ENCODE measurements around the gene PEX11G. TPM values are rescaled to one million over a fixed set of nuclear protein-coding genes. Genes with fewer than 3 reads are reported as not detected.

PEX11G gene
- total and polyA plus RNA-seq, 10 of the 15 experiments (the other 5 are each of a cell fraction or from before 2014, with no cell fraction given): 0.05 to 1.8 (median 0.73) TPM; not detected in 1

- Histone ChIP-seq H3K79me2 (ENCODE audit: control insufficient read depth, insufficient read depth, low read length) (no peaks in the 10 kb centered on the region), H3K4me2 (ENCODE audit: control insufficient read depth, insufficient read depth) (no peak overlapping the region), H3K36me3 (ENCODE audit: control insufficient read depth in 2 of 2, insufficient read depth in 2 of 2, low read length in 1 of 2) (no peaks in the 10 kb centered on the region), H3K4me1 (ENCODE audit: control insufficient read depth, insufficient read depth, low read length) (no peaks in the 10 kb centered on the region), H3K27me3 (replicated peaks in 1 of 2; ENCODE audit: control insufficient read depth in 2 of 2, insufficient read depth in 2 of 2, low read length in 1 of 2) (no peaks in the 10 kb centered on the region), H2AFZ (ENCODE audit: control insufficient read depth, low read depth, low read length) (no peak overlapping the region), H3K9ac (ENCODE audit: control insufficient read depth, insufficient read depth, low read length) (no peak overlapping the region), H3K27ac (ENCODE audit: control insufficient read depth, insufficient read depth) (no peak overlapping the region), H3K9me3 (replicated peaks; ENCODE audit: control insufficient read depth, insufficient read depth, low read length) (no peaks in the 10 kb centered on the region), H4K20me1 (ENCODE audit: control insufficient read depth, insufficient read depth) (no peaks in the 10 kb centered on the region), H3K4me3 (no peak overlapping the region)
- ChIA-PET SMC1A (ENCODE audit: uncharacterized antibody, unreplicated experiment) (no interaction called here), POLR2A (no interaction called here), CTCF (no interaction called here), RAD21 (ENCODE audit: unreplicated experiment) (no interaction called here)
- 88% methylated on average over 7 of the region's 7 CpGs for WGBS (ENCODE audit: insufficient coverage, insufficient replicate concordance, low lambda C conversion rate, missing lambda C conversion rate)
- FAIRE-seq (no peak), DNase-seq (ENCODE audit: low read depth, low spot score) (no peak), ATAC-seq (no peak)
- TF ChIP-seq, protein P1, sequence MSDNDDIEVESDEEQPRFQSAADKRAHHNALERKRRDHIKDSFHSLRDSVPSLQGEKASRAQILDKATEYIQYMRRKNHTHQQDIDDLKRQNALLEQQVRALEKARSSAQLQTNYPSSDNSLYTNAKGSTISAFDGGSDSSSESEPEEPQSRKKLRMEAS (IDR thresholded peaks at IDR 0.05; ENCODE audit: low read depth, low read length): no peak
- no peak for TF ChIP-seq SPI1 (IDR thresholded peaks at IDR 0.05; ENCODE audit: borderline replicate concordance, insufficient read depth, low read depth, low read length)
- TF ChIP-seq JUNB (IDR thresholded peaks at IDR 0.05): no peak
- TF ChIP-seq PBX3 (IDR thresholded peaks at IDR 0.05; ENCODE audit: insufficient replicate concordance, low read depth, low read length): no peak
- no peak for TF ChIP-seq NFYB (IDR thresholded peaks at IDR 0.05; ENCODE audit: insufficient read depth, low read depth, low read length)
- TF ChIP-seq BACH1 (IDR thresholded peaks at IDR 0.05; ENCODE audit: borderline replicate concordance): no peak
- no peak for TF ChIP-seq BMI1 (IDR thresholded peaks at IDR 0.05; ENCODE audit: borderline replicate concordance)
- no peak for TF ChIP-seq NBN (IDR thresholded peaks at IDR 0.05)
- TF ChIP-seq SMAD1 (IDR thresholded peaks at IDR 0.05; ENCODE audit: low read depth, partially characterized antibody): no peak
- TF ChIP-seq TARDBP (IDR thresholded peaks at IDR 0.05; ENCODE audit: borderline replicate concordance): no peak
- in situ Hi-C loops (cut with MboI): no loop called here
- intact Hi-C loops (cut with micrococcal nuclease; ENCODE audit: unreplicated experiment): no loop called here
- no TSS peak for BruUV-seq (replicated peaks)
Observed at GRCh38 chr19:7480970-7481255, 7.9 kb downstream of the PEX11G start.

All from GM12878 (cell line).